GM12878 (cell line): ENCODE results near the gene SARS1. TPM values are rescaled to one million over a fixed set of nuclear protein-coding genes. Genes with fewer than 3 reads are reported as not detected.
A peak's percentile ranks its signal among the peaks of the same experiment; 100 is the strongest.

ENCODE experiments used
- ATAC-seq: fragments of 200-7000 bp; cut with Tn5 transposase; 3 replicates; pipeline ENCODE4 v1.9.1; 2020; ENCODE audit warnings: mild to moderate bottlenecking, moderate library complexity
- BruUV-seq: library from RNA; stranded (reverse); fragments of 400-500 nt; replicated peaks from 2 replicates; lab custom pipeline; 2021; lab: Mats Ljungman, UMichigan
- CTCF ChIA-PET: fragments of 300-600 bp; sonication (Branson Sonifier 250); formaldehyde crosslinking; extraction: SDS; loops from one replicate; lab custom pipeline; 2021; ENCODE audit warnings: inconsistent platforms; lab: Yijun Ruan, JAX
- POLR2A ChIA-PET: fragments of 350-600 bp; formaldehyde crosslinking; extraction: SDS; loops from one replicate; lab custom pipeline; 2021; ENCODE audit warnings: inconsistent platforms; lab: Charles Lee
- RAD21 ChIA-PET: fragments of 300-600 bp; sonication (Branson Sonifier 250); formaldehyde crosslinking; loops from one replicate; lab custom pipeline; 2023; ENCODE audit warnings: antibody characterized with exemption; ENCODE audit not compliant: unreplicated experiment; lab: Charles Lee
- SMC1A ChIA-PET: fragments of 300-600 bp; sonication (Branson Sonifier 250); formaldehyde crosslinking; loops from one replicate; lab custom pipeline; 2023; ENCODE audit not compliant: unreplicated experiment, uncharacterized antibody; lab: Charles Lee
- DNase-seq: peaks from one replicate; pipeline ENCODE4 v3.0.0-alpha.2; 2011; ENCODE audit warnings: low read depth, low spot score
- FAIRE-seq: peaks from 3 replicates; lab custom pipeline; 2011; peaks lifted over from hg19 to GRCh38; lab: Jason Lieb, UNC
- H2AFZ ChIP-seq: 2 replicates; pipeline ENCODE4 v1.6.0; 2011; ENCODE audit warnings: low read depth, low read length, control low read depth; ENCODE audit not compliant: control insufficient read depth
- H3K27ac ChIP-seq: 2 replicates; pipeline ENCODE4 v1.5.1; 2011; ENCODE audit warnings: control low read depth; ENCODE audit not compliant: control insufficient read depth, insufficient read depth
- H3K27me3 ChIP-seq, 2 experiments: replicated peaks in 1 of 2; 2 replicates each; pipeline versions ENCODE4 v1.6.0 to v1.6.1; 2011; ENCODE audit warnings: low read length in 1 of 2; ENCODE audit not compliant: control insufficient read depth in 2 of 2, insufficient read depth in 2 of 2
- H3K36me3 ChIP-seq, 2 experiments: 2 replicates each; pipeline ENCODE4 v1.5.1; 2011; ENCODE audit warnings: low read length in 1 of 2; ENCODE audit not compliant: control insufficient read depth in 2 of 2, insufficient read depth in 2 of 2
- H3K4me1 ChIP-seq: 2 replicates; pipeline ENCODE4 v1.6.1; 2011; ENCODE audit warnings: mild to moderate bottlenecking, low read length, moderate library complexity, mixed read lengths; ENCODE audit not compliant: control insufficient read depth, insufficient read depth
- H3K4me2 ChIP-seq: 2 replicates; pipeline ENCODE4 v1.6.0; 2011; ENCODE audit warnings: control low read depth; ENCODE audit not compliant: control insufficient read depth, insufficient read depth
- H3K4me3 ChIP-seq: fragments of 200-600 bp; sonication (generic); 2 replicates; pipeline ENCODE4 v1.5.1; 2016
- H3K79me2 ChIP-seq: 2 replicates; pipeline ENCODE4 v1.6.0; 2011; ENCODE audit warnings: low read length; ENCODE audit not compliant: control insufficient read depth, insufficient read depth
- H3K9ac ChIP-seq: 2 replicates; pipeline ENCODE4 v1.8.0; 2011; ENCODE audit warnings: low read length, control low read depth, mixed read lengths; ENCODE audit not compliant: control insufficient read depth, insufficient read depth
- H3K9me3 ChIP-seq: replicated peaks from 3 replicates; pipeline ENCODE4 v1.5.1; 2011; ENCODE audit warnings: mild to moderate bottlenecking, low read length; ENCODE audit not compliant: control insufficient read depth, insufficient read depth
- H4K20me1 ChIP-seq: 2 replicates; pipeline ENCODE4 v1.6.0; 2011; ENCODE audit not compliant: control insufficient read depth, insufficient read depth
- BHLHE40 ChIP-seq, 2 experiments: fragments of 450-650 bp in 1 of 2; IDR thresholded peaks; 2 replicates each; pipeline ENCODE4 v1.6.1; 2011 to 2017; ENCODE audit warnings: low read depth in 2 of 2, borderline replicate concordance in 1 of 2, improper control_type of control experiment in 1 of 2, low read length in 1 of 2, mild to moderate bottlenecking in 1 of 2
- GATAD2B ChIP-seq: fragments of 450-650 bp; conservative IDR thresholded peaks from 2 replicates; pipeline ENCODE4 v1.6.1; 2017; ENCODE audit warnings: low read depth, mild to moderate bottlenecking, moderate library complexity
- HDGF ChIP-seq: fragments of 450-650 bp; IDR thresholded peaks from 2 replicates; pipeline ENCODE4 v1.6.1; 2016; ENCODE audit warnings: antibody characterized with exemption
- NFYB ChIP-seq: IDR thresholded peaks from 2 replicates; pipeline ENCODE4 v1.6.1; 2011; ENCODE audit warnings: low read depth, mild to moderate bottlenecking, low read length, improper control_type of control experiment, moderate library complexity; ENCODE audit not compliant: insufficient read depth
- NR2C2 ChIP-seq: IDR thresholded peaks from 2 replicates; pipeline ENCODE4 v1.6.1; 2011; ENCODE audit warnings: borderline replicate concordance, low read depth; ENCODE audit not compliant: control insufficient read depth, insufficient read length
- RAD21 ChIP-seq: IDR thresholded peaks from 2 replicates; pipeline ENCODE4 v1.6.1; 2011; ENCODE audit warnings: mild to moderate bottlenecking, low read depth, low read length, moderate library complexity; ENCODE audit not compliant: insufficient read depth
- SMC3 ChIP-seq: IDR thresholded peaks from 2 replicates; pipeline ENCODE4 v1.6.1; 2011; ENCODE audit warnings: low read length, improper control_type of control experiment, borderline replicate concordance
- YY1 ChIP-seq: IDR thresholded peaks from 2 replicates; pipeline ENCODE4 v1.6.1; 2011; ENCODE audit warnings: low read depth, mild to moderate bottlenecking, low read length
- WGBS: methylation state at CpG from one replicate; pipeline ENCODE4 v1.1.6; 2016; ENCODE audit warnings: low lambda C conversion rate; ENCODE audit not compliant: insufficient replicate concordance, insufficient coverage; ENCODE audit errors: missing lambda C conversion rate; 5-methylcytosine and 5-hydroxymethylcytosine counted together
- in situ Hi-C: fragments of 300-500 bp; cut with MboI; formaldehyde crosslinking; loops from 9 replicates; pipeline ENCODE4 v1.14.3; 2018; ENCODE audit warnings: mixed read lengths
- intact Hi-C: fragments of 100-400 bp; cut with micrococcal nuclease; formaldehyde crosslinking; loops from one replicate; pipeline ENCODE4 v1.14.2; 2022; ENCODE audit not compliant: unreplicated experiment
- polyA plus RNA-seq, 11 experiments: library from polyadenylated mRNA; depleted of rRNA in 4 of 11; unstranded in 6 of 11; stranded (reverse) in 5 of 11; fragments of >200 nt; fragmentation: Nextera tagmentation in 4 of 11; fragmentation: Illumina TruSeq in 1 of 11; extraction: Ambion mirVana in 4 of 11; extraction: Trizol in 1 of 11; gene quantifications; 1 replicate in 1 of 11; 2 replicates in 10 of 11; pipeline versions ENCODE4 v1.2.1 to v1.2.3, GENCODE V29; 2011 to 2016; ENCODE audit warnings: inconsistent platforms in 2 of 11, missing spikeins in 2 of 11, low read depth in 1 of 11
- total RNA-seq, 4 experiments: library from RNA; depleted of rRNA in 3 of 4; stranded (reverse); fragments of >200 nt in 3 of 4; fragmentation: Illumina TruSeq in 1 of 4; extraction: Trizol in 1 of 4; gene quantifications; 2 replicates each; pipeline versions ENCODE4 v1.2.1 to v1.2.3, GENCODE V29; 2013 to 2021
- TF ChIP-seq, protein P1 (sequence below): IDR thresholded peaks from 2 replicates; pipeline ENCODE4 v1.6.1; 2012; ENCODE audit warnings: low read depth, low read length, improper control_type of control experiment
- TF ChIP-seq, protein P2 (sequence below): fragments of 450-650 bp; IDR thresholded peaks from 2 replicates; pipeline ENCODE4 v1.6.1; 2017; ENCODE audit warnings: mild to moderate bottlenecking, low read depth, inconsistent platforms; ENCODE audit not compliant: poor library complexity, severe bottlenecking
- TF ChIP-seq, protein P3 (sequence below), 3 experiments: IDR thresholded peaks in 2 of 3; conservative IDR thresholded peaks in 1 of 3; 2 replicates each; pipeline ENCODE4 v1.5.1; 2011; ENCODE audit warnings: low read depth in 3 of 3, low read length in 3 of 3, mild to moderate bottlenecking in 3 of 3, control low read depth in 2 of 3, moderate library complexity in 2 of 3, inconsistent platforms in 1 of 3, mixed read lengths in 1 of 3; ENCODE audit not compliant: control insufficient read depth in 2 of 3, insufficient read depth in 1 of 3; ENCODE audit errors: extremely low read depth in 1 of 3
- TF ChIP-seq, protein P4 (sequence below): fragments of 450-650 bp; IDR thresholded peaks from 2 replicates; pipeline ENCODE4 v1.6.1; 2017; ENCODE audit warnings: mild to moderate bottlenecking

SARS1 gene
- total and polyA plus RNA-seq, 10 of the 15 experiments (the other 5 are each of a cell fraction or from before 2014, with no cell fraction given) = 103 to 202 (median 138) TPM

DNA sequence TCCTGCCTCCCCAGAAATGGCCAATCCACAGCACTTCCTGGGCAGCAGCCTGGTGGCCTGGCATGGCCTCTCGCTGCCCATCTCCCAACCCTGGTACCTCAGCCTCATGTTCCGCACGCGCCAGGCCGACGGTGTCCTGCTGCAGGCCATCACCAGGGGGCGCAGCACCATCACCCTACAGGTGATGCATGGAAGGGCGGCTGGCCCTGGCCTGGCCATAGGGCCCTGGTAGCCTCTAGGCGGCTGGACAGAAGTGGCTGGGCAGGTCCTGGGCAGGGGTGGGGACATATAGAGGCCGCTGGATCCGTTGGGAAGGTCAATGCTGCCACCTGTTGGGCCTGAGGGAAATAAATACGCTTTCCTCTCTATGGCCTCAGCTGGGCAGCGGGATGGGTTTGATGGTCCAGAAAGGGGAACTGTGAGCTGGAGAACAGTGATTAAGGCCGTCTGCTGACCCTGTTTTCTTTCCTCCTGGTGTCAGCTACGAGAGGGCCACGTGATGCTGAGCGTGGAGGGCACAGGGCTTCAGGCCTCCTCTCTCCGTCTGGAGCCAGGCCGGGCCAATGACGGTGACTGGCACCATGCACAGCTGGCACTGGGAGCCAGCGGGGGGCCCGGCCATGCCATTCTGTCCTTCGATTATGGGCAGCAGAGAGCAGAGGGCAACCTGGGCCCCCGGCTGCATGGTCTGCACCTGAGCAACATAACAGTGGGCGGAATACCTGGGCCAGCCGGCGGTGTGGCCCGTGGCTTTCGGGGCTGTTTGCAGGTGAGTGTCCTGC lies 50.1 kb downstream of the SARS1 start:
- peak; percentile 64 for FAIRE-seq
- H3K4me2 ChIP-seq = no peak overlapping the region
- ATAC-seq = peak; percentile 97
- no peaks in the 10 kb centered on the region for H3K79me2 ChIP-seq
- H4K20me1 ChIP-seq = no peaks in the 10 kb centered on the region
- H3K36me3 ChIP-seq = no peaks in the 10 kb centered on the region
- no peaks in the 10 kb centered on the region for H3K4me1 ChIP-seq
- no peaks in the 10 kb centered on the region for H3K27me3 ChIP-seq
- POLR2A ChIA-PET = no interaction called here
- H3K4me3 ChIP-seq = no peak overlapping the region
- 32% methylated on average over 24 of the region's 29 CpGs for WGBS
- RAD21 ChIA-PET = interaction anchor here (0.8 to 1.4 kb wide), 3 partner anchors 135 to 268 kb away, joined by 3 to 6 read pairs (median 5); no protein-coding TSS in a partner anchor
- no peak overlapping the region for H3K27ac ChIP-seq
- DNase-seq = peak; percentile 8
- in situ Hi-C loops (loop anchor here (5.0 kb wide), 2 partner anchors 139 to 269 kb away; no protein-coding TSS in a partner anchor), intact Hi-C loops (loop anchor here (1.0 kb wide), 2 partner anchors 136 to 269 kb away; no protein-coding TSS in a partner anchor)
- CTCF ChIA-PET = interaction anchor here (1.2 to 4.6 kb wide), 7 partner anchors 10 to 269 kb away, joined by 3 to 45 read pairs (median 6); partner anchors contain the start of genes SARS1 and SORT1
- no TSS peak for BruUV-seq
- no peak overlapping the region; the same call in 1 of the 2 replicates for H2AFZ ChIP-seq
- no peak overlapping the region for H3K9ac ChIP-seq
- H3K9me3 ChIP-seq = no peaks in the 10 kb centered on the region
- SMC1A ChIA-PET = interaction anchor here (0.8 to 1.7 kb wide), 5 partner anchors 13 to 284 kb away, joined by 3 to 10 read pairs (median 6); partner anchors contain the start of gene GNAI3
- TF ChIP-seq, protein P1, sequence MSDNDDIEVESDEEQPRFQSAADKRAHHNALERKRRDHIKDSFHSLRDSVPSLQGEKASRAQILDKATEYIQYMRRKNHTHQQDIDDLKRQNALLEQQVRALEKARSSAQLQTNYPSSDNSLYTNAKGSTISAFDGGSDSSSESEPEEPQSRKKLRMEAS = 0 out of 2 replicates have a peak, but pooled peaks have one; percentile 38
- peak; percentile 90 for TF ChIP-seq SMC3
- no peak for TF ChIP-seq HDGF
- TF ChIP-seq, protein P2, sequence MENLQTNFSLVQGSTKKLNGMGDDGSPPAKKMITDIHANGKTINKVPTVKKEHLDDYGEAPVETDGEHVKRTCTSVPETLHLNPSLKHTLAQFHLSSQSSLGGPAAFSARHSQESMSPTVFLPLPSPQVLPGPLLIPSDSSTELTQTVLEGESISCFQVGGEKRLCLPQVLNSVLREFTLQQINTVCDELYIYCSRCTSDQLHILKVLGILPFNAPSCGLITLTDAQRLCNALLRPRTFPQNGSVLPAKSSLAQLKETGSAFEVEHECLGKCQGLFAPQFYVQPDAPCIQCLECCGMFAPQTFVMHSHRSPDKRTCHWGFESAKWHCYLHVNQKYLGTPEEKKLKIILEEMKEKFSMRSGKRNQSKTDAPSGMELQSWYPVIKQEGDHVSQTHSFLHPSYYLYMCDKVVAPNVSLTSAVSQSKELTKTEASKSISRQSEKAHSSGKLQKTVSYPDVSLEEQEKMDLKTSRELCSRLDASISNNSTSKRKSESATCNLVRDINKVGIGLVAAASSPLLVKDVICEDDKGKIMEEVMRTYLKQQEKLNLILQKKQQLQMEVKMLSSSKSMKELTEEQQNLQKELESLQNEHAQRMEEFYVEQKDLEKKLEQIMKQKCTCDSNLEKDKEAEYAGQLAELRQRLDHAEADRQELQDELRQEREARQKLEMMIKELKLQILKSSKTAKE = no peak
- TF ChIP-seq, protein P3, sequence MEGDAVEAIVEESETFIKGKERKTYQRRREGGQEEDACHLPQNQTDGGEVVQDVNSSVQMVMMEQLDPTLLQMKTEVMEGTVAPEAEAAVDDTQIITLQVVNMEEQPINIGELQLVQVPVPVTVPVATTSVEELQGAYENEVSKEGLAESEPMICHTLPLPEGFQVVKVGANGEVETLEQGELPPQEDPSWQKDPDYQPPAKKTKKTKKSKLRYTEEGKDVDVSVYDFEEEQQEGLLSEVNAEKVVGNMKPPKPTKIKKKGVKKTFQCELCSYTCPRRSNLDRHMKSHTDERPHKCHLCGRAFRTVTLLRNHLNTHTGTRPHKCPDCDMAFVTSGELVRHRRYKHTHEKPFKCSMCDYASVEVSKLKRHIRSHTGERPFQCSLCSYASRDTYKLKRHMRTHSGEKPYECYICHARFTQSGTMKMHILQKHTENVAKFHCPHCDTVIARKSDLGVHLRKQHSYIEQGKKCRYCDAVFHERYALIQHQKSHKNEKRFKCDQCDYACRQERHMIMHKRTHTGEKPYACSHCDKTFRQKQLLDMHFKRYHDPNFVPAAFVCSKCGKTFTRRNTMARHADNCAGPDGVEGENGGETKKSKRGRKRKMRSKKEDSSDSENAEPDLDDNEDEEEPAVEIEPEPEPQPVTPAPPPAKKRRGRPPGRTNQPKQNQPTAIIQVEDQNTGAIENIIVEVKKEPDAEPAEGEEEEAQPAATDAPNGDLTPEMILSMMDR (IDR thresholded peaks at IDR 0.05 in 2 of 3, conservative IDR thresholded peaks at IDR 0.05 in 1 of 3; ENCODE audit: control insufficient read depth in 2 of 3, extremely low read depth in 1 of 3, insufficient read depth in 1 of 3, low read depth in 3 of 3, low read length in 3 of 3) = peak; percentile 89 to 99 (median 96)
- 0 out of 2 replicates have a peak, but pooled peaks have one; percentile 53 for TF ChIP-seq GATAD2B
- no peak for TF ChIP-seq NR2C2
- TF ChIP-seq, protein P4, sequence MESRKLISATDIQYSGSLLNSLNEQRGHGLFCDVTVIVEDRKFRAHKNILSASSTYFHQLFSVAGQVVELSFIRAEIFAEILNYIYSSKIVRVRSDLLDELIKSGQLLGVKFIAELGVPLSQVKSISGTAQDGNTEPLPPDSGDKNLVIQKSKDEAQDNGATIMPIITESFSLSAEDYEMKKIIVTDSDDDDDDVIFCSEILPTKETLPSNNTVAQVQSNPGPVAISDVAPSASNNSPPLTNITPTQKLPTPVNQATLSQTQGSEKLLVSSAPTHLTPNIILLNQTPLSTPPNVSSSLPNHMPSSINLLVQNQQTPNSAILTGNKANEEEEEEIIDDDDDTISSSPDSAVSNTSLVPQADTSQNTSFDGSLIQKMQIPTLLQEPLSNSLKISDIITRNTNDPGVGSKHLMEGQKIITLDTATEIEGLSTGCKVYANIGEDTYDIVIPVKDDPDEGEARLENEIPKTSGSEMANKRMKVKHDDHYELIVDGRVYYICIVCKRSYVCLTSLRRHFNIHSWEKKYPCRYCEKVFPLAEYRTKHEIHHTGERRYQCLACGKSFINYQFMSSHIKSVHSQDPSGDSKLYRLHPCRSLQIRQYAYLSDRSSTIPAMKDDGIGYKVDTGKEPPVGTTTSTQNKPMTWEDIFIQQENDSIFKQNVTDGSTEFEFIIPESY = peak; percentile 97
- TF ChIP-seq BHLHE40 (IDR thresholded peaks at IDR 0.05; ENCODE audit: borderline replicate concordance in 1 of 2, low read depth in 2 of 2, low read length in 1 of 2) = peak; percentile 76 to 80; a peak in 3 of 4 replicates
- peak; percentile 82 for TF ChIP-seq YY1
- TF ChIP-seq NFYB = no peak
- peak; percentile 73 for TF ChIP-seq RAD21
